H1 (cell line): ENCODE results near the gene MAP1LC3A. TPM values are rescaled to one million over a fixed set of nuclear protein-coding genes. Genes with fewer than 3 reads are reported as not detected.

Experiments used
- polyA plus RNA-seq, 7 experiments: library from polyadenylated mRNA; depleted of rRNA in 3 of 7; stranded (reverse) in 5 of 7; unstranded in 2 of 7; fragments of >200 nt in 5 of 7; fragments of 200-250 nt in 2 of 7; gene quantifications; 1 replicate in 5 of 7; 2 replicates in 1 of 7; 4 replicates in 1 of 7; pipeline versions ENCODE4 v1.2.1 to v1.2.3, GENCODE V29; 2011 to 2013; ENCODE audit warnings: missing spikeins in 2 of 7, mixed read lengths in 2 of 7
- total RNA-seq: library from RNA; stranded (reverse); fragmentation: NEBNext Ultra II Directional; extraction: Animal tissue kit (Norgen Biotek cat#: 25700); gene quantifications from 2 replicates; pipeline ENCODE4 v1.2.1, GENCODE V29; 2021
- TF ChIP-seq, protein P1 (sequence below), 3 experiments: IDR thresholded peaks; 1 replicate in 2 of 3; 2 replicates in 1 of 3; pipeline versions ENCODE4 v1.5.1 to v1.6.1; 2011; ENCODE audit warnings: low read length in 3 of 3, mild to moderate bottlenecking in 3 of 3, inconsistent platforms in 2 of 3, low read depth in 1 of 3, moderate library complexity in 1 of 3; ENCODE audit not compliant: insufficient read depth in 1 of 3; ENCODE audit errors: control extremely low read depth in 1 of 3

Gene MAP1LC3A
- total and polyA plus RNA-seq, 2 of the 8 experiments (the other 6 are each of a cell fraction or from before 2014, with no cell fraction given), result 5.0 to 6.1 TPM

DNA sequence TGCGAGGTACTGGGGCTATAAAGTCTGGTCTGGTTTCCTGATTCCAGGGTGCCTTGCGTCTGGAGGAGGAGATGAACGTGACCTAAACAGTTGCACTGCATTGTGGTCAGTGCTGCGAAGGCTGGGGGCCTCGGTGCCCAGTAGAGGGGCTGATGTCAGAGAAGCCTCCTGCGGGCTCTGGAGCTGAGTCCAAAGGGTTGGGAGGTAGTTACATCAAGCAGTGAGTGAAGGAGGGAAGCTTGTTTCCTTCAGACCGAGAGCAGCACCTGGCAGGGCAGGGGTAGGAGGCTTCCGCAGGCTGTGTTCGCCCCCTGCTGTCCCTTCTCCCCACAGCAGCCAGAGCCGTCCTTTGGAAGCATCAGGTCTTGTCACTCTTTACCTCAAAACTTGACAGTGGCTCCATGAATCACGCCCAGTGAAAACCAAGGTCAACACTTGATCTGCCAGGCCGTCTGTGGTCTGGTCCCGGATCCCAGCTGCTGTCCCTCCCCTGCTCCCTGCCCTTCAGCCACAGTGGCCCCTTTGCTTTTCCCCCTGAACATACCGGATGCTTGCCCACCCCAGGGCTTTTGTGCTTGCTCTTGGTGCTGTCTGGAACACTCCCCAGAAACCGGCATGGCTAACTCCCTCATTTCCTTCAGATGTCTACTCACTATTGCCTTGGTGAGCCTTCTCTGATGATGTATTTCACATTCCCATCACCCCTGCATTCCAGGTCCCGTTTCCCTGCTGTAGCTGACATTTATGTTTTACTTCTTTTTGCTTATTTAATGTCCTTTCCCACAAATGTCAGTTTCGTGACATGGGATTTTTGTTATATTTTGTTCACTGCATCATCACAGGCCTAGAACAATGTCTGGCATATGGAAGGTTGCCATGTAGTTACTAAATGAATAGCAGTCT is 35.3 kb upstream of the MAP1LC3A start (continued):
- TF ChIP-seq, protein P1, sequence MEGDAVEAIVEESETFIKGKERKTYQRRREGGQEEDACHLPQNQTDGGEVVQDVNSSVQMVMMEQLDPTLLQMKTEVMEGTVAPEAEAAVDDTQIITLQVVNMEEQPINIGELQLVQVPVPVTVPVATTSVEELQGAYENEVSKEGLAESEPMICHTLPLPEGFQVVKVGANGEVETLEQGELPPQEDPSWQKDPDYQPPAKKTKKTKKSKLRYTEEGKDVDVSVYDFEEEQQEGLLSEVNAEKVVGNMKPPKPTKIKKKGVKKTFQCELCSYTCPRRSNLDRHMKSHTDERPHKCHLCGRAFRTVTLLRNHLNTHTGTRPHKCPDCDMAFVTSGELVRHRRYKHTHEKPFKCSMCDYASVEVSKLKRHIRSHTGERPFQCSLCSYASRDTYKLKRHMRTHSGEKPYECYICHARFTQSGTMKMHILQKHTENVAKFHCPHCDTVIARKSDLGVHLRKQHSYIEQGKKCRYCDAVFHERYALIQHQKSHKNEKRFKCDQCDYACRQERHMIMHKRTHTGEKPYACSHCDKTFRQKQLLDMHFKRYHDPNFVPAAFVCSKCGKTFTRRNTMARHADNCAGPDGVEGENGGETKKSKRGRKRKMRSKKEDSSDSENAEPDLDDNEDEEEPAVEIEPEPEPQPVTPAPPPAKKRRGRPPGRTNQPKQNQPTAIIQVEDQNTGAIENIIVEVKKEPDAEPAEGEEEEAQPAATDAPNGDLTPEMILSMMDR (IDR thresholded peaks at IDR 0.05; ENCODE audit: control extremely low read depth in 1 of 3, insufficient read depth in 1 of 3, low read depth in 1 of 3, low read length in 3 of 3), result peak; percentile 83 to 97 (median 93)
- TF ChIP-seq, all 59 proteins: peak for 5
